CD4-positive, alpha-beta T cell (primary cell): Measurements from ENCODE around the gene TRPM4. TPM values are rescaled to one million over a fixed set of nuclear protein-coding genes. Genes with fewer than 3 reads are reported as not detected.

Experiments used
- ATAC-seq: fragments of 200-7000 bp; cut with Tn5 transposase; one replicate; pipeline ENCODE4 v1.10.0; 2022; ENCODE audit warnings: mild to moderate bottlenecking; ENCODE audit not compliant: poor library complexity
- CTCF ChIA-PET: fragments of 350-600 bp; sonication (Branson Sonifier 250); formaldehyde crosslinking; loops from one replicate; lab custom pipeline; 2021; ENCODE audit warnings: antibody characterized with exemption, inconsistent platforms; lab: Charles Lee
- POLR2A ChIA-PET: fragments of 350-600 bp; sonication (Branson Sonifier 250); formaldehyde crosslinking; loops from one replicate; lab custom pipeline; 2021; ENCODE audit warnings: antibody characterized with exemption, inconsistent platforms; lab: Charles Lee
- DNase-seq, 14 experiments: peaks; one replicate each; pipeline ENCODE4 v3.0.0-alpha.2; 2013 to 2020; ENCODE audit warnings: mixed read lengths in 2 of 14
- H3K27ac ChIP-seq, 2 donors: one replicate each; pipeline versions ENCODE4 v1.5.1 to v1.7.0; 2013; ENCODE audit warnings: low read length in 2 of 2, low read depth in 1 of 2, mild to moderate bottlenecking in 1 of 2
- H3K27me3 ChIP-seq, 2 experiments: 1 replicate in 1 of 2; 2 replicates in 1 of 2; pipeline versions ENCODE4 v1.6.1 to v1.7.0; 2013; ENCODE audit warnings: low read length in 2 of 2, control low read depth in 1 of 2, mild to moderate bottlenecking in 1 of 2, moderate library complexity in 1 of 2; ENCODE audit not compliant: insufficient read depth in 2 of 2, control insufficient read depth in 1 of 2
- H3K36me3 ChIP-seq: one replicate; pipeline ENCODE4 v1.6.1; 2013; ENCODE audit warnings: low read length, control low read depth; ENCODE audit not compliant: insufficient read depth
- H3K4me1 ChIP-seq: one replicate; pipeline ENCODE4 v1.6.1; 2013; ENCODE audit warnings: low read length, control low read depth; ENCODE audit not compliant: insufficient read depth
- H3K4me3 ChIP-seq: one replicate; pipeline ENCODE4 v1.5.1; 2013; ENCODE audit warnings: mild to moderate bottlenecking, low read length, moderate library complexity
- H3K9me3 ChIP-seq, 2 experiments: 1 replicate in 1 of 2; 2 replicates in 1 of 2; pipeline versions ENCODE4 v1.6.1 to v1.7.0; 2013; ENCODE audit warnings: low read length in 2 of 2, mild to moderate bottlenecking in 2 of 2, control low read depth in 1 of 2, moderate library complexity in 1 of 2; ENCODE audit not compliant: control insufficient read depth in 1 of 2, insufficient read depth in 1 of 2
- H3K27ac Mint-ChIP-seq: one replicate; pipeline ENCODE4 v1.8.0; 2020; ENCODE audit warnings: mixed read lengths
- H3K27me3 Mint-ChIP-seq: one replicate; pipeline ENCODE4 v1.8.0; 2021; ENCODE audit warnings: mixed read lengths
- H3K36me3 Mint-ChIP-seq: one replicate; pipeline ENCODE4 v1.8.0; 2021; ENCODE audit warnings: low read depth, mixed read lengths
- H3K4me1 Mint-ChIP-seq: one replicate; pipeline ENCODE4 v1.8.0; 2021; ENCODE audit warnings: low read depth, mixed read lengths
- H3K4me3 Mint-ChIP-seq: one replicate; pipeline ENCODE4 v1.8.0; 2020; ENCODE audit warnings: mild to moderate bottlenecking, mixed read lengths
- H3K9me3 Mint-ChIP-seq: one replicate; pipeline ENCODE4 v1.8.0; 2020; ENCODE audit warnings: mixed read lengths
- CTCF ChIP-seq: fragments of 200-600 bp; IDR thresholded peaks from one replicate; pipeline ENCODE4 v1.8.0; 2022; ENCODE audit warnings: antibody characterized with exemption, mild to moderate bottlenecking
- intact Hi-C, 2 experiments: fragments of 100-400 bp; cut with DNase I in 1 of 2; cut with micrococcal nuclease in 1 of 2; formaldehyde crosslinking; loops; one replicate each; pipeline versions ENCODE4 v1.15.1 to v1.9.0; 2023 to 2025; cut with DNase I, micrococcal nuclease
- total RNA-seq, 174 experiments: library from RNA in 2 of 174; stranded (reverse) in 2 of 174; gene quantifications; one replicate each; pipeline ENCODE4 v1.2.3 and lab custom pipeline; 2021 to 2026

Gene TRPM4
- total RNA-seq, 2 experiments from 2014 or later = not detected

DNA sequence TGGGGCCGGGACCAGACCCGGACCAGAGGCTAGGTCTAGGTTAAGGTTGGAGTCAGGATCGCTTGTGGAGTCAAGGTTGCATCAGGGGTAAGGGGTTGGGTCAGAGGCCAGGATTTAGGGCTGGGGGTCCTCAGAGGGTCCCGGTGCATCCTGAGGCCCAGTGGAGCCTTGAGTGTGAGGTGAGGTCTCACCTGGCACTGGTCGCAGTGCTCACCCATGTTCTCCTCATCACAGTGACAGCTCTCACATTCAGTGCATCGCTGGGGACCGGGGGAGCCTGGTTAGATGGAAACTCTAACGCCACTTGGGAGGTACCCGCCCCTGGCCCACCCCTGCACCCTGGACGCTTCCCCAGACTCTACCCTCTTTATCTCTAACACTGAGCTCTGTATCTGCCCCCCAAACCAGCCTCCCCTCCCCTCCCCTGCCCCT lies 5.5 kb upstream of the TRPM4 start:
- CTCF ChIA-PET = no interaction called here

GRCh38 chr19:49153167-49153809 lies 4.3 kb upstream of the TRPM4 start:
- Mint-ChIP-seq H3K4me1 (peaks cover 43% of the 10 kb centered on the region), H3K36me3 (no peaks in the 10 kb centered on the region), H3K27me3 (peaks cover 90% of the 10 kb centered on the region), H3K4me3 (peak overlapping the region; percentile 54), H3K27ac (no peak overlapping the region), H3K9me3 (no peaks in the 10 kb centered on the region)
- no peak overlapping the region for H3K27ac ChIP-seq
- H3K36me3 ChIP-seq = no peaks in the 10 kb centered on the region
- no peak overlapping the region for H3K4me3 ChIP-seq
- no peak for TF ChIP-seq CTCF
- DNase-seq = peak in 1 of 14 experiments; percentile 26
- no peak for ATAC-seq
- intact Hi-C loops = no loop called here
- CTCF ChIA-PET = no interaction called here
- H3K9me3 ChIP-seq = peaks cover 0 to 60% of the 10 kb centered on the region in 2 experiments
- POLR2A ChIA-PET = no interaction called here
- peaks cover 48% of the 10 kb centered on the region for H3K4me1 ChIP-seq
- H3K27me3 ChIP-seq = peaks cover 61 to 65% of the 10 kb centered on the region in 2 experiments

More for the DNA sequence above, 5.5 kb upstream of the TRPM4 start:
- TF ChIP-seq CTCF = no peak
- ATAC-seq (peak; percentile 6), DNase-seq (no peak)
- H3K4me1 ChIP-seq = peaks cover 39% of the 10 kb centered on the region
- intact Hi-C loops = no loop called here
- H3K36me3 ChIP-seq = no peaks in the 10 kb centered on the region
- no peak overlapping the region for H3K27ac ChIP-seq
- H3K9me3 ChIP-seq = peaks cover 0 to 52% of the 10 kb centered on the region in 2 experiments
- no peaks in the 10 kb centered on the region for H3K9me3 Mint-ChIP-seq
- POLR2A ChIA-PET = no interaction called here
- no peaks in the 10 kb centered on the region for H3K36me3 Mint-ChIP-seq
- no peak overlapping the region for H3K4me3 ChIP-seq
- peaks cover 90% of the 10 kb centered on the region for H3K27me3 Mint-ChIP-seq
- peaks cover 42% of the 10 kb centered on the region for H3K4me1 Mint-ChIP-seq
- H3K27ac Mint-ChIP-seq = no peak overlapping the region
- peaks cover 61 to 62% of the 10 kb centered on the region in 2 experiments for H3K27me3 ChIP-seq
- H3K4me3 Mint-ChIP-seq = peak overlapping the region; percentile 25

GRCh38 chr19:49154279-49154678 lies 3.3 kb upstream of the TRPM4 start:
- Histone ChIP-seq H3K27me3 (peaks cover 58 to 61% of the 10 kb centered on the region in 2 experiments), H3K27ac (no peak overlapping the region), H3K9me3 (peaks cover 0 to 53% of the 10 kb centered on the region in 2 experiments), H3K36me3 (no peaks in the 10 kb centered on the region), H3K4me1 (peaks cover 42% of the 10 kb centered on the region), H3K4me3 (no peak overlapping the region)
- H3K4me3 Mint-ChIP-seq = peak overlapping the region; percentile 4
- DNase-seq (no peak), ATAC-seq (no peak)
- ChIA-PET CTCF (no interaction called here), POLR2A (no interaction called here)
- H3K36me3 Mint-ChIP-seq = no peaks in the 10 kb centered on the region
- intact Hi-C loops = no loop called here
- TF ChIP-seq CTCF = no peak
- H3K27me3 Mint-ChIP-seq = peaks cover 86% of the 10 kb centered on the region
- peaks cover 38% of the 10 kb centered on the region for H3K4me1 Mint-ChIP-seq
- no peaks in the 10 kb centered on the region for H3K9me3 Mint-ChIP-seq
- no peak overlapping the region for H3K27ac Mint-ChIP-seq
